22Rv1 (cell line): ENCODE results near the gene CAPNS2.
"Not testable (repeated sequence)": the region's sequence is repeated elsewhere in the genome, so short reads cannot be mapped to it uniquely, and the experiment has no call there.

ENCODE experiments used
- H3K27ac ChIP-seq: fragments of 450-650 bp; 2 replicates; pipeline ENCODE4 v1.5.1; 2017
- CTCF ChIP-seq: fragments of 450-650 bp; IDR thresholded peaks from 2 replicates; pipeline ENCODE4 v1.5.1; 2017; ENCODE audit warnings: mild to moderate bottlenecking
- ZFX ChIP-seq: fragments of 450-650 bp; IDR thresholded peaks from 2 replicates; pipeline ENCODE4 v1.6.1; 2017; ENCODE audit warnings: antibody characterized with exemption, borderline replicate concordance

CAPNS2 gene

GRCh38 chr16:55597928-55598327, 31.4 kb downstream of the CAPNS2 start:
- no peak overlapping the region for H3K27ac ChIP-seq
- TF ChIP-seq CTCF (no peak), ZFX (no peak)

- TF ChIP-seq CTCF (no peak), ZFX (no peak)
- H3K27ac ChIP-seq = no peak overlapping the region
Measured at GRCh38 chr16:55605754-55606336, 39.4 kb downstream of the CAPNS2 start.

GRCh38 chr16:55613613-55614335, 47.3 kb downstream of the CAPNS2 start:
- no peak overlapping the region for H3K27ac ChIP-seq
- TF ChIP-seq ZFX (no peak), CTCF (no peak)

GRCh38 chr16:55615071-55615470, 48.6 kb downstream of the CAPNS2 start:
- TF ChIP-seq CTCF = no peak

GRCh38 chr16:55615670-55616069, 49.2 kb downstream of the CAPNS2 start:
- H3K27ac ChIP-seq = not testable (repeated sequence)

More at GRCh38 chr16:55615071-55615470, 48.6 kb downstream of the CAPNS2 start:
- no peak overlapping the region for H3K27ac ChIP-seq
